K562 (cell line): ENCODE data around the gene FILIP1L. TPM values are rescaled to one million over a fixed set of nuclear protein-coding genes. Genes with fewer than 3 reads are reported as not detected.

Experiments
- CHCHD3 ChIP-seq: fragments of 250-450 bp; sonication (Bioruptor Pico); IDR thresholded peaks from 2 replicates; pipeline ENCODE4 v2.1.2; 2022; ENCODE audit warnings: mild to moderate bottlenecking
- CHD1 ChIP-seq: fragments of 200-600 bp; sonication (generic); IDR thresholded peaks from one replicate; pipeline ENCODE4 v1.6.1; 2012; ENCODE audit warnings: mild to moderate bottlenecking, moderate library complexity, low read length, inconsistent platforms
- E2F3 ChIP-seq: fragments of 250-450 bp; sonication (Bioruptor Pico); IDR thresholded peaks from 2 replicates; pipeline ENCODE4 v1.4.0; 2020; ENCODE audit warnings: mild to moderate bottlenecking
- KDM1A ChIP-seq, 2 experiments: fragments of 450-650 bp; IDR thresholded peaks; 2 replicates each; pipeline ENCODE4 v1.6.1; 2016; ENCODE audit warnings: mild to moderate bottlenecking in 2 of 2
- PKNOX1 ChIP-seq: fragments of 450-650 bp; IDR thresholded peaks from 2 replicates; pipeline ENCODE4 v1.6.1; 2016
- SNRNP70 ChIP-seq: fragments of 200-400 bp; formaldehyde crosslinking; optimal IDR thresholded peaks from 2 replicates; pipeline ENCODE3; 2017; ENCODE audit warnings: low read depth, low read length
- TFAM ChIP-seq: fragments of 250-450 bp; sonication (Bioruptor Pico); conservative IDR thresholded peaks from 2 replicates; pipeline ENCODE4 v1.5.0; 2021; ENCODE audit warnings: mild to moderate bottlenecking, moderate library complexity
- ZBTB11 ChIP-seq, 3 experiments: fragments of 200-800 bp in 1 of 3; fragments of 250-450 bp in 1 of 3; fragments of 450-650 bp in 1 of 3; sonication (Bioruptor Pico) in 1 of 3; sonication (Bioruptor generic) in 1 of 3; formaldehyde crosslinking in 1 of 3; IDR thresholded peaks; 2 replicates each; pipeline versions ENCODE4 v1.6.1 to v1.8.0; 2016 to 2022; ENCODE audit warnings: mild to moderate bottlenecking in 2 of 3, missing genetic modification characterization in 2 of 3, missing compliant biosample characterization in 1 of 3, moderate library complexity in 1 of 3
- ZFPM2 ChIP-seq: fragments of 250-450 bp; sonication (Bioruptor Pico); IDR thresholded peaks from 2 replicates; pipeline ENCODE4 v1.5.1; 2022; ENCODE audit warnings: mild to moderate bottlenecking
- ZNF431 ChIP-seq: sonication (generic); formaldehyde crosslinking; IDR thresholded peaks from 2 replicates; pipeline ENCODE4 v1.8.0; 2022; ENCODE audit warnings: mild to moderate bottlenecking, missing genetic modification reagents
- polyA plus RNA-seq, 8 experiments: library from polyadenylated mRNA; depleted of rRNA in 4 of 8; stranded (reverse) in 5 of 8; unstranded in 3 of 8; fragments of >200 nt; fragmentation: Nextera tagmentation in 2 of 8; fragmentation: Illumina TruSeq in 1 of 8; extraction: Ambion mirVana in 2 of 8; extraction: Trizol in 1 of 8; gene quantifications; 2 replicates each; pipeline versions ENCODE4 v1.2.1 to v1.2.3, GENCODE V29; 2011 to 2014; ENCODE audit warnings: inconsistent platforms in 1 of 8, missing spikeins in 1 of 8
- total RNA-seq, 7 experiments: library from RNA; depleted of rRNA in 6 of 7; stranded (reverse); fragments of >200 nt in 6 of 7; fragmentation: Illumina TruSeq in 2 of 7; extraction: Trizol in 2 of 7; gene quantifications; 2 replicates each; pipeline versions ENCODE4 v1.2.1 to v1.2.3, GENCODE V29; 2011 to 2021; ENCODE audit warnings: low replicate concordance in 1 of 7
- TF ChIP-seq, protein P1 (sequence below), 3 experiments: fragments of 200-800 bp in 1 of 3; sonication (Bioruptor generic) in 1 of 3; sonication (generic) in 1 of 3; formaldehyde crosslinking in 1 of 3; IDR thresholded peaks; 2 replicates each; pipeline versions ENCODE4 v1.6.1 to v1.8.0; 2016 to 2022; ENCODE audit warnings: mild to moderate bottlenecking in 2 of 3, missing compliant biosample characterization in 2 of 3, missing genetic modification characterization in 2 of 3, missing genetic modification reagents in 1 of 3
- TF ChIP-seq, protein P2 (sequence below): fragments of 250-450 bp; sonication (Bioruptor Pico); IDR thresholded peaks from 2 replicates; pipeline ENCODE4 v1.4.0; 2020; ENCODE audit warnings: mild to moderate bottlenecking, moderate library complexity, borderline replicate concordance
- TF ChIP-seq, protein P3 (sequence below): fragments of 250-450 bp; sonication (Bioruptor Pico); IDR thresholded peaks from 2 replicates; pipeline ENCODE4 v1.8.0; 2022; ENCODE audit warnings: moderate library complexity, mild to moderate bottlenecking, inconsistent platforms

Gene FILIP1L
- total and polyA plus RNA-seq, 9 of the 15 experiments (the other 6 are each of a cell fraction or from before 2014, with no cell fraction given) = 0.50 to 2.1 (median 1.1) TPM

DNA sequence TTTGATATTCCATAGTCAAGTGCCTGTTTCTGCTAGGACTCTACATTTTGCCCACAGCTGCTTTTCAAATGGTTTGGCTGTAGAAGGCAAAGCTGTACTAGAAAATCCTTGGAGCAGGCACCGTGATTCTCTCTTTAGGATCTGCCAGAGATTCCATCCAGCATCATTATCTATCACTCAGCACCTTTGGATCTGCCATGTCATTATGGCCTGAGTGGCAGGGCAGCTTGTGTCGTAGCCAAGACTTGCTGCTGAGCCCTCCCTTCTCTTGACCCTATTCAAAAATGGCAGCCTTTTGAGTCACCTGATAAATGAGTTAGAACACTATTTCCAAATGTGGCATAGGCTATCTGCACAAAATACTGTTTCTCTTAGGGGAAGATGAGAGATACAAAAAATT is 304.7 kb downstream of the FILIP1L start (continued):
- TF ChIP-seq, protein P1, sequence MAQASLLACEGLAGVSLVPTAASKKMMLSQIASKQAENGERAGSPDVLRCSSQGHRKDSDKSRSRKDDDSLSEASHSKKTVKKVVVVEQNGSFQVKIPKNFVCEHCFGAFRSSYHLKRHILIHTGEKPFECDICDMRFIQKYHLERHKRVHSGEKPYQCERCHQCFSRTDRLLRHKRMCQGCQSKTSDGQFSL (CRISPR knock-in tag; IDR thresholded peaks at IDR 0.05) = no peak
- TF ChIP-seq, protein P1 (tag; IDR thresholded peaks at IDR 0.05) = no peak
- TF ChIP-seq, protein P2, sequence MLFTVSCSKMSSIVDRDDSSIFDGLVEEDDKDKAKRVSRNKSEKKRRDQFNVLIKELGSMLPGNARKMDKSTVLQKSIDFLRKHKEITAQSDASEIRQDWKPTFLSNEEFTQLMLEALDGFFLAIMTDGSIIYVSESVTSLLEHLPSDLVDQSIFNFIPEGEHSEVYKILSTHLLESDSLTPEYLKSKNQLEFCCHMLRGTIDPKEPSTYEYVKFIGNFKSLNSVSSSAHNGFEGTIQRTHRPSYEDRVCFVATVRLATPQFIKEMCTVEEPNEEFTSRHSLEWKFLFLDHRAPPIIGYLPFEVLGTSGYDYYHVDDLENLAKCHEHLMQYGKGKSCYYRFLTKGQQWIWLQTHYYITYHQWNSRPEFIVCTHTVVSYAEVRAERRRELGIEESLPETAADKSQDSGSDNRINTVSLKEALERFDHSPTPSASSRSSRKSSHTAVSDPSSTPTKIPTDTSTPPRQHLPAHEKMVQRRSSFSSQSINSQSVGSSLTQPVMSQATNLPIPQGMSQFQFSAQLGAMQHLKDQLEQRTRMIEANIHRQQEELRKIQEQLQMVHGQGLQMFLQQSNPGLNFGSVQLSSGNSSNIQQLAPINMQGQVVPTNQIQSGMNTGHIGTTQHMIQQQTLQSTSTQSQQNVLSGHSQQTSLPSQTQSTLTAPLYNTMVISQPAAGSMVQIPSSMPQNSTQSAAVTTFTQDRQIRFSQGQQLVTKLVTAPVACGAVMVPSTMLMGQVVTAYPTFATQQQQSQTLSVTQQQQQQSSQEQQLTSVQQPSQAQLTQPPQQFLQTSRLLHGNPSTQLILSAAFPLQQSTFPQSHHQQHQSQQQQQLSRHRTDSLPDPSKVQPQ (CRISPR knock-in tag) = no peak
- TF ChIP-seq ZBTB11 (CRISPR knock-in tag; IDR thresholded peaks at IDR 0.05) (no peak), TFAM (CRISPR knock-in tag) (no peak), CHCHD3 (CRISPR knock-in tag) (no peak), PKNOX1 (peak; percentile 63; the same call in 1 of the 2 replicates), ZNF431 (CRISPR knock-in tag) (no peak), KDM1A (IDR thresholded peaks at IDR 0.05) (no peak), ZFPM2 (no peak), CHD1 (no peak), E2F3 (CRISPR knock-in tag) (no peak), SNRNP70 (no peak)
- TF ChIP-seq, protein P3, sequence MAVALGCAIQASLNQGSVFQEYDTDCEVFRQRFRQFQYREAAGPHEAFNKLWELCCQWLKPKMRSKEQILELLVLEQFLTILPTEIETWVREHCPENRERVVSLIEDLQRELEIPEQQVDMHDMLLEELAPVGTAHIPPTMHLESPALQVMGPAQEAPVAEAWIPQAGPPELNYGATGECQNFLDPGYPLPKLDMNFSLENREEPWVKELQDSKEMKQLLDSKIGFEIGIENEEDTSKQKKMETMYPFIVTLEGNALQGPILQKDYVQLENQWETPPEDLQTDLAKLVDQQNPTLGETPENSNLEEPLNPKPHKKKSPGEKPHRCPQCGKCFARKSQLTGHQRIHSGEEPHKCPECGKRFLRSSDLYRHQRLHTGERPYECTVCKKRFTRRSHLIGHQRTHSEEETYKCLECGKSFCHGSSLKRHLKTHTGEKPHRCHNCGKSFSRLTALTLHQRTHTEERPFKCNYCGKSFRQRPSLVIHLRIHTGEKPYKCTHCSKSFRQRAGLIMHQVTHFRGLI (CRISPR knock-in tag) = no peak
